CD4-positive, alpha-beta T cell treated with Interleukin-6 at 100 ng/mL for 8 hours (primary cell): ENCODE results near the gene PTPN20.

Experiments
- DNase-seq: peaks from one replicate; pipeline ENCODE4 v3.0.0-alpha.2; 2020; ENCODE audit warnings: mixed read lengths, low spot score

The PTPN20 gene

DNA sequence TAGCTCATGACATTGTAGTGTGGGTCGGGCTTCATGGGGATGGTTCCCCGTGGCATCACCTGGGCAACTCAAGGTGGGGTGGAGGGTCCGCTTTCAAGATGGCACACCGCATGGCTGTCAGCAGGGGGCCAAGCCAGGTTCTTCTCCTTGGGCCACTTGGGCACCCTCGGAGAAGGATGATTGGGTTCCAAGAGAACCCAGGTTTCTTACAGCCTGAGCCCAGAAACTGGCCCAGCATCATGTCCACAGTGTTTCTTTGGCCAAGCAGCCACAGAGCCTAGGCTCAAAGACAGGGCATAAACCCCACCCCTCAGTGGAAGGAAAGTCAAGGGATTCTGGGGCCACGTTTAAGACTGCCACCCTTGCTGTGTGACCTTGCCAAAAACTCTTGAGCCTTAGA, 110.6 kb downstream of the PTPN20 start:
- no peak for DNase-seq

- no peak for DNase-seq
Measured at GRCh38 chr10:47022311-47023131, 111.3 kb downstream of the PTPN20 start.

GRCh38 chr10:47023237-47024045, 112.2 kb downstream of the PTPN20 start:
- DNase-seq, result no peak

DNA sequence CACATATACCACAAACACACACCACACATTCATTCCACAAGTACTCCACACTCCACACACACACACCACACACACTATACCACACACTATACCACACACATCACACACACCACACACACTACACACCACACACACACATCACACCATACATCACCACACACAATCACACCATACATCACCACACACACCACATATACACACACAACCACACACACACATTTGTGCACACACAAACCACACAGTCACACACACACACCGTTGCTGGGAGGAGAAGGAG, 112.8 kb downstream of the PTPN20 start:
- no peak for DNase-seq

DNA sequence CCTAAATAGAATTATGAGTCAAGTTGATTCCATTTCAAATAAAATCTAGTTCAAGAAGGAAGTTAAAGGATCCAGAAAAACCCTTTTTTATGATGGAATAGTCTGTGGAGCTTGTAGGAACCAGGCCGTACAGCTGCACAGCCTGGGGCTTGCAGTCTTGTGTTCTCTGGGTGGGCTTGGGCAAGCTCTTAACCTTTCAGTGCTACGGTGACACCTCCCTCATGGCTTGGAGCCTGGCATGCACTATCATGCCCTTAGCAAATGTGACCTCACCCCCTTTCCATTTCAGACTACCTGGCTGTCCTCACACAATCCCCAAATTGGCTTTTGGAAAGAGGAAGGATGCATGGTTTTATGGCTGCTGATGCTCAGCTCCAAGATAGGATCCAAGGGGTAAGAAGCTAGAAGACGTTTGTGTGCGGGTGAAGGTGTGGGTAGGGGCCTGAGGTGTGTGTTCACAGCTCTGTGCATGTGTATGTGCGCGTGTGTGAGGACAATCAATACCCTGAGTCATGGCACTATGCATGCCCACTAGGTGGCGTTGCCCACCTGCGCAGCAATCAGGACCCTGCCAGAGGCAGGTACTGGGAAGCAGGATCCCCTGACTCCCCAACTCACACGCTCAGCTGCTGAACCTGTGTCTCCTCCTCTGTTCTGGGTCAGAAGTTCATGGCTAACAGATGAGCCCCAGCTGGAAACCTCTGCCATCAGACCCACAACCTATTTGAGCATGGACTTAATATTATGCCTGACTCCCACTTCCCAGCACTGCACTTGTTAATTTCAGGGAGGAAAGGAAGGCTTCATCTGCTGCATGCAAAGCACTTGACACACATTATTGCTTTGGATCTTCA, 113.4 kb downstream of the PTPN20 start:
- peak; percentile 69 for DNase-seq

DNA sequence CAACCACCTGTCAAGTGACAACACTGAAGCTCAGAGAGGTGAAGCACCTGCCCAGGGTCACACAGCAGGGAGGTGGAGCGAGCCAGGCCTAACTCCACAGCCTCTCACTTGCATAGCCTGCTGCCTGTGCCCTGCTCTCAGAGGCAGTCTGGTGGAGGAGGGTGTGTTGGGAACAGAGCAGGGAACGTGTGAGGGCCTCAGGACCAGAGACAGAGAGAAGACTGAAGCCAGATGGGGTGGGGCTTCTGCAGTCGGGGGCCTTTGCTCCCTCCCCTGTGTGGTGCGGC, 114.0 kb downstream of the PTPN20 start:
- DNase-seq, result no peak

GRCh38 chr10:47025540-47026300, 114.5 kb downstream of the PTPN20 start:
- DNase-seq, result no peak

DNA sequence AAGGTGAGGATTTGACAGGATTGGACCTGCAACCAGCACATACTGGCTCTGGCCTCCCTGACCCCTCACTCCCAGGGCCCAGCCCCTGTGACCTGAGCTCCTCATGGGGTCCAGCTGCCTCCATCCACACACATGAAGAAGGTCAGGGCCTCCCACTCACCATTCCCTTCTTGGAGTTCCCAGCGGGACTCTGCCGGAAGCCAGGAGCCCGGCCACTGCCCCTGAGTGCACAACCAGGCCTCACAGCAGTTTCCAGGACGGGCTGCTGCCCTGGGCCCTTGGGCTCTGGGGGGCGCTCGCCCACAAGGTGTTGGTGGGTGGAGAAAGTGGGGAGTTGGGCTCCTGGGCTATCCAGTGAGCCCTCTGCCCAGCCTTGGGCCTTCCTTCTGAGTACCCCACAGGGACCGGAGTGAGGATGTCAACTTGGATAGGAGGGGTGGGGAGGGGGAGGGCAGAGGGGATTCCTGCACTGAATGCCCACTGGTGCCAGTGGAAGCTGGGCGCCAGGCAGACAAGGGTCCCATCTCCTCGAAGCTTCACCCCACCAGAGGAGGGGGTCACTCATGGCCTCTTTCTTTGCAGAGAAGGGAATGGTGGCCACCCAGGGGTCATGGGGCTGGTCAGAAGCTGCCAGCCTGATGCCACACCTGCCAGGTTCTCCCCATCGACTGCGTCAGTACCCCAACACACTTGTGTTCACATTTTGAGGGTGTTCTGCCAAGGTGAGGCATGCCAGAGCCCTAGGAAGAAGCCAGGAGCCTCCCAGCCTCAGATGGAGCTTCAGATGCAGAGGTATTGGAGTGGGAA, 115.3 kb downstream of the PTPN20 start:
- no peak for DNase-seq

DNA sequence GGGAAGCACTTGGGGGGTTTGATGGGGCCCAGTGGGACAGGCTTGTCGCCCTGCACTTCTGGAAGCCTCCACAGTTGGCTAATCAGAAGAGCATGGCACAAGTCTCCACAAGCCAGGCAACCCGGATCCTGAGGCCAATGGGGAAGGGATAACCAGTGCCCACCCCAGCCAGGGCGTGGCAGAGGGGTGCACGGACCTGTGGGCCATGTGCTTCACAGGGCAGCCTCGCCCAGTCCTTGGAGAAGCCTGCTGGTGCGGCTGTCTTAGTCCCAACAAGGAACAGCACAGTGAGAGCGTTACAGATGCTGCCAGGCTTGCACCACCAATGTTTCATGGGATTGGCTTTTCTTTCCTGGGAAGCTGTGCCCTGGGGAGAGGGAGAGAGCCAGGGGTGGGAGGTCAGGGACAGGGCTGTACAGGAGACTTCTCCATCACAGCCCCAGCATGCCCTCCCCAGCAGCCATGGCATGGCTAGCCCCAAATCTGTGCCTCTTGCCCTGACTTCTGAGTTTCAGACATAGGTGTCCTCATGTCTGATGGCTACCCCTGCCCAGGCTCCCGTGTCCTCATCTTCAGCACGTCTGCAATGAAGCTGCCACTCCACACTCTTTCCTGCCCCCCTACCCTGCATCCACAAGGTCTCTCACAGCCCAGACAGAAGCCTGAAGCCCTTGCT, 116.0 kb downstream of the PTPN20 start:
- no peak for DNase-seq

DNA sequence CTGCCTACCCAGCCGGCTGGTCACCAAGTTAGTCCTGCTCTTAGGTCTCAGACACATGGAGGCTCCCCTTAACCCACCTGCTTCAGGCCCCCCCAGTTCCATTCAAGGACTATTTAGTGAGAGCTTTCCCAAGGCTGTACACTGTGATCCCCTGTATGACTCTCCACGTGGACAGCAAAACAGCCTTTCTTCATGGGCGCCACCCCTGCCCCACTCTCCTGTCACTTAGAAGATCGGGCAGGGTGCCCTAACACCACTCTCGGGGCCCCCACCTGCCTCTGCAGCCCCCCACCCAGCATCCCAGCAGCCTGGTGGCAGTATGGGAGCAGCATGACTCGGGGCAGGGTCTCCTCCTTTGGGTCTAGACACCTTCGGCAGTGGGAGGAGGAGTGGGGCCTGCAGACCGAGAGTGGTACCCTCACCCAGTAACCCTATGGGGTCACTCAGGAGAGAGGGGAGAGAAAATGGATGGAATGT, 116.6 kb downstream of the PTPN20 start:
- DNase-seq, result no peak

- no peak for DNase-seq
Measured at GRCh38 chr10:47028466-47028865, 117.2 kb downstream of the PTPN20 start.

GRCh38 chr10:47029181-47030009, 118.2 kb downstream of the PTPN20 start:
- DNase-seq, result no peak

GRCh38 chr10:47030191-47030703, 119.0 kb downstream of the PTPN20 start:
- DNase-seq, result no peak

DNA sequence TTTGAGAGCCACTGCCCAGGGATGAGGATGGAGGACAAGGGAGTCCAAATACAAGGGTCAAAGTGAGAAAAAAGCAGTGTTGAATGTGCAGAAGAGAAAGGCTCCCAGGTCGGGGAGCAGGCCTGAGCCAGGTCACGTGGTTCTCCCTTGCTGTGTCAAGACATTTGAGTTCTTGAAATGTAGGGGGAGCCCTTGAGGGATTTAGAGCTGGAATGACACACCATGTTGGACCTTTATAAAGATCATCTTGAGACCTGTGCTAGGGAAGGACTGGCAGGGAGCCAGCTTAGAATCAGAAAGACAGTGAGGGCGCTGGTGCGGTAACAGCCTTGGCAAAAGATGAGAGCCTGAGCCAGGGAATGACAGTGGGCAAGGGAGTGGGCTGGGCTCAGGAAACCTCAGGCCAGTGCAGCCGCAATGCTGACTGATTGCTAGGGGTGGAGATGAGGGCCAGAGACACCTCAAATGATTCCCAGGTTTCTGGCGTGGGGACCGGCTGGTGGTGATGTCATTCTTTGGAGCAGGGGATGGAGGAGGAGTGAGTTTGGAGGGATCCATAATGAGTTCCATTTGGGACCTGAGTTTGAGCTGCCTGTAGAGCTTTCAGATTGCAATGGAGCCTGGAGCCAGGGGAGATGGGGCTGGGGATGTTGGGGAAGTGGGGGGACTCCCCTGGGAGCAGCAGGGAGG, 120.1 kb downstream of the PTPN20 start:
- no peak for DNase-seq

DNA sequence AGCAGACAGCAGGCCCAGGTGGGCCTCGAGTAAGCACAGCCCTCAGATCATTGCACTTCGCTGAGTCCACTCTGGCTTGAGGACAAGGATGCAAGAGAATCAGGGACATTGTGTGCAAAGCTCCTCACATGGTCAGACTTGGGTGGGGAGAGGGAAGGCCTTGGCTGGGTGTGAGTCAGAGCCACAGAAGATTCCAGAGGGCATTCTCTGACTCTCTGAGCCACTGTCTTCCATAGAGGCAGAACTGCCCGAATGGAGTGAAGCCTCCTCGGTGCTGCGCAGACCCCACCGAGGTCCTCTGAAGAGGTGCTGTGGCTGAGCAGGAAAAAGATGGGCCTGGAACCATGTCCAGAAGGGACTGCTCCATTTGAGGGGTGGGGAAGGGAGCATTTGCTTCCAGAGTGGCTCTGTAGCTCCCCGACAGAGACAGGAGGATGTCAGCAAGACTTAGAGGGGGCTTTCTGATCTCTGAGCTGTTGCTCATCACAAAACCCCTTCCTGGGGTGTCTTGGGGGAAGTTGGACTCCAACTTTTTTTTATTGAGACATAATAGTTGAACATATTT, 120.8 kb downstream of the PTPN20 start:
- no peak for DNase-seq

GRCh38 chr10:47033081-47033480, 121.9 kb downstream of the PTPN20 start:
- no peak for DNase-seq

- no peak for DNase-seq
Measured at GRCh38 chr10:47033541-47034270, 122.5 kb downstream of the PTPN20 start.
